GM21423 (cell line): ENCODE results near the gene CYP2A7.
"Not testable (repeated sequence)": the region's sequence is repeated elsewhere in the genome, so short reads cannot be mapped to it uniquely, and the experiment has no call there.

Experiments
- ATAC-seq: cut with Tn5 transposase; IDR thresholded peaks from one replicate; pipeline ENCODE4 v1.9.1; 2021; ENCODE audit warnings: mild to moderate bottlenecking, moderate library complexity; ENCODE audit not compliant: unreplicated experiment

The CYP2A7 gene, protein sequence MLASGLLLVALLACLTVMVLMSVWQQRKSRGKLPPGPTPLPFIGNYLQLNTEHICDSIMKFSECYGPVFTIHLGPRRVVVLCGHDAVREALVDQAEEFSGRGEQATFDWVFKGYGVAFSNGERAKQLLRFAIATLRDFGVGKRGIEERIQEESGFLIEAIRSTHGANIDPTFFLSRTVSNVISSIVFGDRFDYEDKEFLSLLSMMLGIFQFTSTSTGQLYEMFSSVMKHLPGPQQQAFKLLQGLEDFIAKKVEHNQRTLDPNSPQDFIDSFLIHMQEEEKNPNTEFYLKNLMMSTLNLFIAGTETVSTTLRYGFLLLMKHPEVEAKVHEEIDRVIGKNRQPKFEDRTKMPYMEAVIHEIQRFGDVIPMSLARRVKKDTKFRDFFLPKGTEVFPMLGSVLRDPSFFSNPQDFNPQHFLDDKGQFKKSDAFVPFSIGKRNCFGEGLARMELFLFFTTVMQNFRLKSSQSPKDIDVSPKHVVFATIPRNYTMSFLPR

DNA sequence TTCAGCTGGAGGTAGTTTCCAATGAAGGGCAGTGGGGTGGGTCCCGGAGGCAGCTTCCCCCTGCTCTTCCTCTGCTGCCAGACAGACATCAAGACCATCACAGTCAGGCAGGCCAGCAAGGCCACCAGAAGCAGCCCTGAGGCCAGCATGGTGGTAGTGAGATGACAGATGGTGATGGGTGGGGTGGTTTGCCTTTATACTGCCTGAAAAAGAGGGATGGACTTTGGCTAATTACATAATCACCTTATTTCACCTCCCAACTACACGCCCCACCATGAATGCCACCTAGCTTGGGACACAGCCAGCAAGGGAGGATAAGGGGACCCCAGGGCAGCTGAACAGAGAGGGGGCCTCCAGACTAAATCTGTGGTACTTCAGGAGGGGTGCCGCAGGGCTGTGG lies at the start of gene CYP2A7:
CYP2A7 (minus strand) TSS at position 170 of the 400 bp plus-strand sequence; CDS start at position 149, 21 bp downstream.
- ATAC-seq = not testable (repeated sequence)

DNA sequence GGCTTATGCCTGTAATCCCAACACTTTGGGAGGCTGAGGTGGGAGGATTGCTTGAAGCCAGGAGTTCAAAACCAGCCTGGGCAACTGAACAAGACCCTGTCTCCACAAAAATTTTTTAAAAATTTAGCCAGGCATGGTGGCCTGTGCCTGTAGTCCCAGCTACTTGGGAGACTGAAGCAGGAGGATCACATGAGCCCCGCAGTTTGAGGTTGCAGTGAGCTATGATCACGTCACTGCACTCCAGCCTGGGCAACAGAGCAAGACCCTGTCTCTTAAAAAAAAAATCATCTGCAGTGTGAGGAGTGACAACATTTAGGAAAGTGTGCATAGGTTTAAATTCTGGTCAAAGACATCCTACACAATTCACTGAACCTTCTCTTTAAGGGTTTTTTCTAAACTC lies 48.8 kb upstream of the CYP2A7 start:
- ATAC-seq = not testable (repeated sequence)

DNA sequence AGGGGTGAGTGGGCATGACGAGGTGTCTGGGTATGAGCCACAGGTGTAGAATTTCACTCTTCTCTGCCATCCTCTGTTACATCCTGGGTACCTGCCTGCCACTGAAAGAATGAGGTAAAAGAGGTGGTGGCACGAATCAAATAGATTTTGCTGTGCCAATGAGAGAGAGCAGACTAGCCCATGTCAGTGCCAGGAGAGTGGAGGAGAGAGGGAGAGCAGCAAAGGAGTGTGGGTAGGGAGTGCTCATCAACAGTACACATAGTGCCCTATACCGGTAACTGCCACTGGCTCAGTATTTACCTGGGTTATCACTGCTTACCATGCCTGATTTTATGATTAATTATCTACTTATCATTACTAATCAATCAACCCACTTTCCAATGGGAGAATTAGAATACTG lies 47.9 kb upstream of the CYP2A7 start:
- not testable (repeated sequence) for ATAC-seq

DNA sequence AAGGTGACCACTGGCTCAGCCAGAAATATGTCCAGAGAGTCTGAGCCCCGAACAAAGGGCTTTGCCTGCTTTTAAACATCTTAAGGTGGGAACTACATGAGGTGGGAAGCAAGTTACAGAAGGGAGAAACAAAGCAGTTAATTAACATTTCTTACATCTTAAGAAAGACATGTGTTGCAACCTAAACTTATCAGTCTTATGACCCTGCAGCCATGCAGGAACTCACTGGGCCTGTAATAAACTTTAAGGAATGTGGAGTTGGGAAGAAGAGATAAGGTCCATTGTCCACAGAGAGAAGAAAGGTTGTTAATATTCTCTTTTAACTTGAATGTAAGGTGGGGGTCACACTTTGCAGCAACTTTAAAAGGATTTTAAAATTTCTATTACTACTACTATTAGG lies 46.8 kb upstream of the CYP2A7 start:
- ATAC-seq = no peak

DNA sequence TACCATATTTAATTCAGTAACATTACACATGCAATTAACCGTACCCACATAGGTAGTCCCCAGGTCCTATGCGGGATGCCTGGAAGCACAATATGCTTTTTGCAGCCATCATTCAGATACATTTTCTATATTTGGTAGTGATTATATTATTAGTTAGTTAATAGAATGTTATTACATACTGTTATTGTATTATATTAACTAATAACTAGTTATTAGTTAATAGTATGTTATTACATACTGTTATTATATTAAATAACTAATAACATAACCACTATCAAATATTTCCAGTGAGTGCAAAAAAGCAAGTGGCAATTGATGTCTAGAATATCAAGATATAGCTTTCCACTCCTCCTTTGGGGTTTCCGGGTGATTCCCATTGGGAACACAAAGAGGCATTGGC lies 45.5 kb upstream of the CYP2A7 start:
- ATAC-seq = no peak

DNA sequence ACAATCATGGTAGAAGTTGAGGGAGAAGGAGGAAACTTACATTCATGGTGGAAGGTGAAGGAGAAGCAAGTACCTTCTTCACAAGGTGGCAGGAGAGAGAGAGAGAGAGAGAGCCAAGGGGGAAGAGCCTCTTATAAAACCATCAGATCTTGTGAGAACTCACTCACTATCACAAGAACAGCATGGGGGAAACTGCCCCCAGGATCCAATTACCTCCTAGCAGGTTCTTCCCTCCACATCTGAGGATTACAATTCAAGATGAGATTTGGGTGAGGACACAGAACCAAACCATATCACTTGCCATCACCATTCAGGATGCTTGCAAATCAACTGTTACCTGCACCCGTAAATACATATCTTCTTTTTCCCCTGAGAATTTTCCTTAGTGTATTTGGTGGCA lies 44.2 kb upstream of the CYP2A7 start:
- not testable (repeated sequence) for ATAC-seq

DNA sequence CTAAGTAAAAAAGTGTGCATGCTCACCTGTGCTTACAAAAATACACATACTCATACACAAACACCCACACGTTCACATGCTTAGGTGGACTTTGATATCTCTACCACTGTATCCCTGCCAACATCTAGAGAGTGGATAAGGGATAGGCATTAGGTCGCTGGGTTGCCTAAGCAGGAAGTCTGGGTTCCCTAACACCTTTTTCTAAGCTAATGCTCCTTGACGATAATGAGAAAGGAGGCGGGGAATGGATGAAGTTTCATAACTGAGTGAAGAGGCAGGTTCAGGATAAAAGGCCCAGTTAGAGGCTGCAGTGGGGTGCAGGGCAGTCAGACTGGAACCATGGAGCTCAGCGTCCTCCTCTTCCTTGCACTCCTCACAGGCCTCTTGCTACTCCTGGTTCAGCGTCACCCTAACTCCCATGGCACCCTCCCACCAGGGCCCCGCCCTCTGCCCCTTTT lies 41.9 kb upstream of the CYP2A7 start:
- no peak for ATAC-seq

DNA sequence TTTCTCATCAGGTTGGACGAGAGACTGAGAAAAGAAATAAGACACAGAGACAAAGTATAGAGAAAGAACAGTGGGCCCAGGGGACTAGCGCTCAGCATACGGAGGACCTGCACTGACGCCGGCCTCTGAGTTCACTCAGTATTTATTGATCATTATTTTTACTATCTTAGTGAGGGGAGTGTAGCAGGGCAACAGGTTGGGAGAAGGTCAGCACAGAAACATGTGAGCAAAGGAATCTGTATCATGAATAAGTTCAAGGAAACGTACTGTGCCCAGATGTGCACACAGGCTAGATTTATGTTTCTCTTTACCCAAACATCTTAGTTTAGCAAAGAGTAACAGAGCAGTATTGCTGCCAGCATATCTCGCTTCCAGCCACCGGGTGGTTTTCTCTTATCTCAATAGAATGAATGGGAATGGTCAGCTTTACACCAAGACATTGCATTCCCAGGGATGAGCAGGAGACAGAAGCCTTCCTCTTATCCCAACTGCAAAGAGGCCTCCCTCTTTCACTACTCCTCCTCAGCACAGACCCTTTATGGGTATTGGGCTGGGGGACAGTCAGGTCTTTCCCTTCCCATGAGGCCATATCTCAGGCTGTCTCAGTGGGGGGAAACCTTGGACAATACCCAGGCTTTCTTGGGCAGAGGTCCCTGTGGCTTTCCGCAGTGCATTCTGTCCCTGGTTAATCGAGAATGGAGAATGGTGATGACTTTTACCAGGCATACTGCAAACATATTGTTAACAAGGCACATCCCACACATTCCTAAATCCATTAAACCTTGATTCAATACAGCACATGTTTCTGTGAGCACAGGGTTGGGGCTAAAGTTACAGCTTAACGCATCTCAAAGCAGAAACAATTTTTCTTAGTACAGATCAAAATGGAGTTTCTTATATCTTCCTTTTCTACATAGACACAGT lies 40.5 kb upstream of the CYP2A7 start:
- ATAC-seq = not testable (repeated sequence)

DNA sequence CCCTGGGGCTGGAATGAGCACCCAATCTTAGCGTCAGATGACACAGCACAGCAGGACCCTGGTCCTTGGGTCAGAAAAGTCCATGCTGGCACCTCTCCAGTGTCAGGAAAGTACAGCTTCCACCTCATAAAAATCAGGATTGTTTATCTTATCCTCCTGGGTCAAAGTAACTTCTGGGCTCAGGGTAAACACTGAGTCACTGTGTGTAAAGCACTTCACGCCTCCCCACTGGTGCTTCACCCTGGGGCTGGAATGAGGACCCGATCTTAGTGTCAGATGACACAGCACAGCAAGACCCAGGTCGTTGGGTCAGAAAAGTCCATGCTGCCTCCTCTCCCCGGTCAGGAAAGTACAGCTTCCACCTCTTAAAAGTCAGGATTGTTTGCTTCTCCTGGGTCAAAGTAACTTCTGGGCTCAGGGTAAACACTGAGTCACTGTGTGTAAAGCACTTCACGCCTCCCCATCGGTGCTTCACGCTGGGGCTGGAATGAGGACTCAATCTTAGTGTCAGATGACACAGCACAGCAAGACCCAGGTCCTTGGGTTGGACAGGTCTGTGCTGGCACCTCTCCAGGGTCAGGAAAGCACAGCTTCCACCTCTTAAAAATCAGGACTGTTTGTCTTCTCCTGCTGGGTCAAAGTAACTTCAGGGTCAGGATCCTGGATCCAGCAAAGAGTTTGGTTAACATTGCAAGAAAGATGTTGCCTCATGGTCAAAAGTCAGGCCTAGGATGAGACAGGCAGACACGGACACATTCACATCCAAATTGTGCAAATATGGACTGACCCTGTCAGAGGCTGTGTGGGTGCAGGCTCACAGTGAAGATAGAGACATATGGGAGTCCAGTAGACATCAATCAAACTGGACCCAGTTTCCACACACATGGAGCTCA lies 39.2 kb upstream of the CYP2A7 start:
- no peak for ATAC-seq

DNA sequence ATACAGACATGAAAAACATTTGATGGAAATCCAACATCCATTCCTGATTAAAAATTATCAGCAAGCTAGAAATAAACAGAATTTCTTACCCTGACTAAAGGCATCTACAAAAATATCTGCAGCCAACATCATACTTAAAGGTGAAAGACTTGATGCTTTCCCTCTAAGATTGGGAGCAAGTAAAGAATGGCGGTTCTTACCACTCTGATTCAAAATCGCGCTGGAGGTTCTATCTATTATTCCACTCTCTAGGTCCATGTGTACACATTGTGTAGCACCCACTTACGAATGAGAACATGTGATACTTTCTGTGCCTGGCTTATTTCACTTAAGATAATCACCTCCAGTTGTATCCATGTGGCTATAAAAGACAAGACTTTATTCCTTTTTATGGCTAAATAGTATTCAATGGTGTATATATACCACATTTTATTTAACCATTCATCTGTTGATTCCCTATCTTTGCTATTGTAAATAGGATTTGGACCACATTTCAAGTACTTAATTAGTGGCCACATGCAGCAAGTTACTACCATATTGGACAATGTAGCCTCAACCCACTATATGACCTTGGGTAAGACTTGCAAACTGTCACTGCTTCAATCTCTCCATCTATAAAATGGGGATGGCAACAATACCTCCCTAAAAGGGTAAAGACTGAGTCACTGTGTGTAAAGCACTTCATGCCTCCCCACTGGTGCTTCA lies 38.4 kb upstream of the CYP2A7 start:
- ATAC-seq = no peak

DNA sequence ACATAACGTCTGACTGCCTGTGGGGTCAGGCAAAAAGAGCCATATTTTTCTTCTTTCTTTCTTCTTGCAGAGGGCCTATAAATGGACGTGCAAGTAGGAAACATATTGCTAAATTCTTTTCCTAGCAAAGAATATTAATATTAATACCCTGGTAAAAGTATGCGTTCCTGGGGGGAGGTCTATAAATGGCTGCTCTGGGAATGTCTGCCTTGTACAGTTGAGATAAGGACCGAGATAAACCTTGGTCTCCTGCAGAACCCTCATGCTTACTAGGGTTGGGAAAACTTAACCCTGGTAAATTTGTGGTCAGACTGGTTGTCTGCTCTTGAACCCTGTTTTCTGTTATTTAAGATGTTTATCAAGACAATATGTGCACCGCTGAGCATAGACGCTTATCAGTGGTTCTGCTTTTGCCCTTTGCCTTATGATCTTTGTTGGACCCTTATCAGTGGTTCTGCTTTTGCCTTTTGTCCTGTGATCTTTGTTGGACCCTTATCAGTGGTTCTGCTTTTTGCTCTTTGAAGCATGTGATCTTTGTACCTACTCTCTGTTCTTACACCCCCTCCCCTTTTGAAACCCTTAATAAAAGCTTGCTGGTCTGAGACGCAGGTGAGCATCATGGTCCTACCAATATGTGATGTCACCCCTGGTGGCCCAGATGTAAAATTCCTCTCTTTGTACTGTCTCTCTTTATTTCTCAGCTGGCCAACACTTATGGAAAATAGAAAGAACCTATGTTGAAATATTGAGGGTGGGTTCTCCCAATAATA lies 37.7 kb upstream of the CYP2A7 start:
- not testable (repeated sequence) for ATAC-seq

DNA sequence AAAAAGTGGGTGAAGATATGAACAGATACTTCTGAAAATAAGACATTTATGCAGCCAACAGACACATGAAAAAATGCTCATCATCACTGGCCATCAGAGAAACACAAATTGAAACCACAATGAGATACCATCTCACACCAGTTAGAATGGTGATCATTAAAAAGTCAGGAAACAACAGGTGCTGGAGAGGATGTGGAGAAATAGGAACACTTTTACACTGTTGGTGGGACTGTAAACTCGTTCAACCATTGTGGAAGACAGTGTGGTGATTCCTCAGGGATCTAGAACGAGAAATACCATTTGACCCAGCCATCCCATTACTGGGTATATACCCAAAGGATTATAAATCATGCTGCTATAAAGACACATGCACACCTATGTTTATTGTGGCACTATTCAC lies 36.3 kb upstream of the CYP2A7 start:
- not testable (repeated sequence) for ATAC-seq

DNA sequence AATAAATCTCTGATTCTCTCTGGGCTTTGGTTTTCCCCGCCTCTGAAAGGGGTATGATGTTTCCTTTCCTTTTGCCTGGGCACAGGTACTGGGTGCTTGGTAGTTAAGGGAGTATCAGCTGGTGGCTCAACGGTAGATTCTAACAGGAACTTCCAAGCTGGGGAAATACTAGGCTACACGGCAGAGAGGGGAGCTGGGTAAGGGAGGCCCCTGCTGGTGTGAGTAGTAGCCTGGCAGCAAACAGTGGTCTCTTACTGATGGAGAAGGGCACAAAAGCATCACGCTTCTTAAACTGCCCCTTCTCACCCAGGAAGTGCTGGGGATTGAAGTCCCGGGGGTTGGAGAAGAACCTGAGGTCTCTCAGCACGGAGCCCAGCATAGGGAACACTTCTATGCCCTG lies 26.9 kb upstream of the CYP2A7 start:
- no peak for ATAC-seq

DNA sequence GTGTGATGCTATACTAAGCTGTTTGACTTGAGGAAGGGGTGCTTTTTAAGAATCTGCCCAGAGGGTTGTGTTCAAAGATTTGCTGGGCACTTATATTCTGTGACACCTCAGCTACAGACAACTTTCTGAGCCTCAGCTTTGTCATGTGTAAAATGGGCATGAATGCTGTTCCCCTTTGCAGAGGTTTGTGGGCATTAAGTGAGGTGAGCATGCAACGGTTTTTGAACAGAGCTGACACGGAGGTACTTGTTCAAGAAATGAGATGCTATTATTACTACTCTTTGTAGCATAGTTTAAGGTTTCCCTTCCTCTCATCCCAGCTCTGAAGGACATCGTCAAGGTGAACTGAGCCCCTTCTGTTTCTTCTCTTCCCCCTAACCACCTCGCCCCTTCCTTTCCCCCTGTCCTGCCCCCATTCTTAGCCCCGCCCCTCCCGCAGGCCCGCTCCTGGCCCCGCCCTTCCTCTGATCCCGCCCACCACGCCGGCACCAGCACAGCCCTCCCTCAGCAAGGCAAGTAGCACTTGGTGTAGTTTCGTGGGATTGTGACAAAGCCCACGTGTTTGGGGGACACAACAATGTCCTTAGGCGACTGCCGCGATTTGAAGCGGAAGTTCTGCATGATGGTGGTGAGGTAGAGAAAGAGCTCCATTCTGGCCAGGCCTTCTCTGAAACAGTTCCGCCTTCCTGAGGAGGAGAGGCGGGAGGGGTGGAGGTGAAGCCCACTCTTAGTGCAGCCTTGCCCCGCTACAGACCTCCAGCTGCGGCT lies 26.1 kb upstream of the CYP2A7 start:
- ATAC-seq = no peak

DNA sequence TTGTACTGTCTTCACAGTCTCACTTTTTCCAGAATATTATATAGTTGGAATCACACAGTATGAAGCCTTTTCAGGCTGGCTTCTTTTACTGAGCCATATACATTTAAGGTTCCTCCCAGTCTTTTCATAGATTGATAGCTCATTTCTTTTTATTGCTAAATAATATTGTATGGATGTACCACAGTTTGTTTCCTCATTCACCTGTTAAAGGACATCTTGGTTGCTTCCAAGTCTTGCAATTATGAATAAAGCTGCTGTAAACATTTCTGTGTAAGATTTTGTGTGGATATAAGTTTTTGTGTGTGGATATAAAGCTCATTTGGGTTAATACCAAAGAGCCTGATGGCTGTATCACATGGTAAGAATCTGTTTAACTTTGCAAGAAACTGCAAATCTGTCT lies 24.5 kb upstream of the CYP2A7 start:
- ATAC-seq = no peak

DNA sequence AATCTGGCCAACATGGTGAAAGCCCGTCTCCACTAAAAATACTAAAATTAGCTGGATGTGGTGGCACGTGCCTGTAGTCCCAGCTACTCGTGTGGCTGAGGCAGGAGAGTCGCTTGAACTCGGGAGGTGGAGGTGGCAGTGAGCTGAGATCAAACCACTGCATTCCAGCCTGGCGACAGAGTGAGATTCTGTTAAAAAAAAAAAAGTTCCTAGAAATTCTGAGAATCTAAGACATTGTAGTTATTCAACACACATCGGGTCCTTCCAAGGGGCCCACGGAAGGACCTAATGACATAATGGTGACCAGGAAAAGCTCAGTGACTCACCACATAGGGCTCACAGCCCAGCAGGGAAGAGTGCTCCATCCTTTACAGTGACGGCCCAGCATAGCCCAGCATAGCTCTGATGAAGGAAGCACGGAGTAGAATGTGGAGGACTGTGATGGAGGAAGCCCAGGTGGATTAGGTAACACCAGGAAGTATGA lies 22.7 kb upstream of the CYP2A7 start:
- not testable (repeated sequence) for ATAC-seq

DNA sequence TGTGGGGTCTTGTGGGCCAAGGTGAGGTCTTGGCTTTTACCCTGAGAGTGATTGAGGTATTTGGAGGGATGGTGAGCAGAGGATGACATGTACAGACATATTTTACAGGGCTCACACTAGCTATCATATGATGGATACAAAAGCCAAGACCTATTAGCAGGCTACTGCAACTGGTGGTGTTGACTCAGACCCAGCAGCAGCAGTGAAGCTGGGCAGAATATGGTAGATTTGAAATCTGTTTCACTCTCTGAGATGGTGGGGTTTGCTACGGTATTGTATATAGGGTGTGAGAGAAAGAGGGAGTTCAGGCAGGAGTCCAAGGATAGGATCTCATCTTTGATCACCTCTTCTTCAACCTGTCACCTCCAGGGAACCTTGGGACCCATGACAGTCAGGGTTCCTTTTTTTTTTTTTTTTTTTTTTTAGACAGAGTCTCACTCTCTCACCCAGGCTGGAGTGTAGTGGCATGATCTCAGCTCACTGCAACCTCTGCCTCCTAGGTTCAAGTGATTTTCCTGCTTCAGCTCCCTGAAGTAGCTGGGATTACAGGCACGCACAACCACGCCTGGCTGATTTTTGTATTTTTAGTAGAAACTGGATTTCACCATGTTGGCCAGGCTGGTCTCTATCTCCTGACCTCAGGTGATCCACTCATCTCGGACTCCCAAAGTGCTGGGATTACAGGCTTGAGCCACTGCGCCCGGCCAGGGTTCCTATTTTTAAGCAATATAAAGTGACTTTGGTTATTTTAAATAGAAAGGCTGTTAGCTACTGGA lies 20.1 kb upstream of the CYP2A7 start:
- not testable (repeated sequence) for ATAC-seq
